ENCODE results near the gene ZNF469. TPM values are rescaled to one million over a fixed set of nuclear protein-coding genes. Genes with fewer than 3 reads are reported as not detected.

The ZNF469 gene
- polyA plus RNA-seq, 1 donor from 2014 or later, result not detected

GRCh38 chr16:88385831-88386815, 3.4 kb downstream of the ZNF469 start:
- H3F3A ChIP-seq (ENCODE audit: insufficient read depth, low read length, poor library complexity, severe bottlenecking), result no peaks in the 10 kb centered on the region
- H3K9me3 ChIP-seq (ENCODE audit: low read length), result no peaks in the 10 kb centered on the region
- H2AFZ ChIP-seq (ENCODE audit: low read depth, low read length), result no peak overlapping the region
- no peaks in the 10 kb centered on the region for H3K9me2 ChIP-seq (ENCODE audit: insufficient read depth, low read length)
- H3K79me2 ChIP-seq (replicated peaks; ENCODE audit: insufficient read depth, low read length), result no peaks in the 10 kb centered on the region
- H3K36me3 ChIP-seq (ENCODE audit: insufficient read depth, low read length), result no peaks in the 10 kb centered on the region
- TF ChIP-seq EZH2 (IDR thresholded peaks at IDR 0.05; ENCODE audit: borderline replicate concordance, insufficient read depth, low read length, poor library complexity, severe bottlenecking) (no peak), POLR2AphosphoS5 (IDR thresholded peaks at IDR 0.05) (no peak), EP300 (conservative IDR thresholded peaks at IDR 0.05; ENCODE audit: poor library complexity, severe bottlenecking) (no peak), REST (IDR thresholded peaks at IDR 0.05; ENCODE audit: borderline replicate concordance) (no peak), TAF1 (IDR thresholded peaks at IDR 0.05; ENCODE audit: low read depth) (no peak), MXI1 (conservative IDR thresholded peaks at IDR 0.05; ENCODE audit: poor library complexity, severe bottlenecking) (no peak), RAD21 (conservative IDR thresholded peaks at IDR 0.05) (no peak), SMC3 (conservative IDR thresholded peaks at IDR 0.05; ENCODE audit: poor library complexity) (no peak)
- TF ChIP-seq, protein P1, sequence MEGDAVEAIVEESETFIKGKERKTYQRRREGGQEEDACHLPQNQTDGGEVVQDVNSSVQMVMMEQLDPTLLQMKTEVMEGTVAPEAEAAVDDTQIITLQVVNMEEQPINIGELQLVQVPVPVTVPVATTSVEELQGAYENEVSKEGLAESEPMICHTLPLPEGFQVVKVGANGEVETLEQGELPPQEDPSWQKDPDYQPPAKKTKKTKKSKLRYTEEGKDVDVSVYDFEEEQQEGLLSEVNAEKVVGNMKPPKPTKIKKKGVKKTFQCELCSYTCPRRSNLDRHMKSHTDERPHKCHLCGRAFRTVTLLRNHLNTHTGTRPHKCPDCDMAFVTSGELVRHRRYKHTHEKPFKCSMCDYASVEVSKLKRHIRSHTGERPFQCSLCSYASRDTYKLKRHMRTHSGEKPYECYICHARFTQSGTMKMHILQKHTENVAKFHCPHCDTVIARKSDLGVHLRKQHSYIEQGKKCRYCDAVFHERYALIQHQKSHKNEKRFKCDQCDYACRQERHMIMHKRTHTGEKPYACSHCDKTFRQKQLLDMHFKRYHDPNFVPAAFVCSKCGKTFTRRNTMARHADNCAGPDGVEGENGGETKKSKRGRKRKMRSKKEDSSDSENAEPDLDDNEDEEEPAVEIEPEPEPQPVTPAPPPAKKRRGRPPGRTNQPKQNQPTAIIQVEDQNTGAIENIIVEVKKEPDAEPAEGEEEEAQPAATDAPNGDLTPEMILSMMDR (IDR thresholded peaks at IDR 0.05; ENCODE audit: poor library complexity, severe bottlenecking), result no peak
- H3K27ac ChIP-seq (ENCODE audit: low read length), result no peak overlapping the region
- peaks cover 47% of the 10 kb centered on the region for H3K27me3 ChIP-seq (ENCODE audit: insufficient read depth, low read depth, low read length)
- H3K4me2 ChIP-seq (ENCODE audit: low read length), result no peak overlapping the region
- H4K20me1 ChIP-seq (ENCODE audit: insufficient read depth), result no peaks in the 10 kb centered on the region
- H3K9ac ChIP-seq (ENCODE audit: low read length), result no peak overlapping the region
- H3K4me3 ChIP-seq (ENCODE audit: low read length), result no peak overlapping the region

DNA sequence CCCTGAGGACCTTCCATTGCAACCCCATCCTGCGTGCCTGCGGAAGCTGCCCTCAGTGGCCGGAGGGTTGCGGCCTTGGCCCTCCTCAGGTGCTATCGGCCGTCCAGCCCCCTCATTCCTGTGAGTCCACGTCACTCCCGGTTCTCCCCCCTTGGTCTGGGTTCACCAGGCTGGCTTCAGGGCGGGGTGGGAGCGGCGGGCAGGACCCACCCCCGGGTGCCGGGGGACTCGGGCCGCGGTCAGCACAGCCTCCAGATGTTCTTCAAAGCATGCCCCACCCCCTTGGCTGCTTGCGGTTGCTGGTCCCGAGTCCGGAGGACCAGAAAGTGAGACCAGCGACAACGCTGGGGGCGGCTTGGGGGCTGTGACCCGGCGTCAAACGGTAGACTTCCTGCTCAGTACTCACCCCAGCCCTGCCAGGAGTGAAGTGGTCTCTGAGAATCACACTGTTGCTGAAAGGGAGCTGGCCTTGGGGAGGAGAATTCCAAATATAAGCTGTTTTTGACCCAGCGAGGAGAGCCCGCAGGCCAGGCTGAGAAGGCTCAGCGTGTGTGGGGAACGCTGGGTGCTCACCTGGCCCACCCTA, 4.5 kb downstream of the ZNF469 start:
- H3K27ac ChIP-seq (ENCODE audit: low read length), result no peak overlapping the region
- H2AFZ ChIP-seq (ENCODE audit: low read depth, low read length), result no peak overlapping the region
- H3K4me2 ChIP-seq (ENCODE audit: low read length), result no peak overlapping the region
- no peaks in the 10 kb centered on the region for H3K9me2 ChIP-seq (ENCODE audit: insufficient read depth, low read length)
- no peak overlapping the region for H3K4me3 ChIP-seq (ENCODE audit: low read length)
- no peaks in the 10 kb centered on the region for H3K79me2 ChIP-seq (replicated peaks; ENCODE audit: insufficient read depth, low read length)
- H3K9me3 ChIP-seq (ENCODE audit: low read length), result no peaks in the 10 kb centered on the region
- H3K27me3 ChIP-seq (ENCODE audit: insufficient read depth, low read depth, low read length), result peaks cover 36% of the 10 kb centered on the region
- no peak overlapping the region for H3K9ac ChIP-seq (ENCODE audit: low read length)
- H4K20me1 ChIP-seq (ENCODE audit: insufficient read depth), result no peaks in the 10 kb centered on the region
- H3K36me3 ChIP-seq (ENCODE audit: insufficient read depth, low read length), result no peaks in the 10 kb centered on the region
- H3F3A ChIP-seq (ENCODE audit: insufficient read depth, low read length, poor library complexity, severe bottlenecking), result no peaks in the 10 kb centered on the region
- no peak for TF ChIP-seq EP300 (conservative IDR thresholded peaks at IDR 0.05; ENCODE audit: poor library complexity, severe bottlenecking)
- no peak for TF ChIP-seq TAF1 (IDR thresholded peaks at IDR 0.05; ENCODE audit: low read depth)
- TF ChIP-seq, protein P1 (IDR thresholded peaks at IDR 0.05; ENCODE audit: poor library complexity, severe bottlenecking), result no peak
- TF ChIP-seq EZH2 (IDR thresholded peaks at IDR 0.05; ENCODE audit: borderline replicate concordance, insufficient read depth, low read length, poor library complexity, severe bottlenecking), result no peak
- no peak for TF ChIP-seq SMC3 (conservative IDR thresholded peaks at IDR 0.05; ENCODE audit: poor library complexity)
- no peak for TF ChIP-seq REST (IDR thresholded peaks at IDR 0.05; ENCODE audit: borderline replicate concordance)
- TF ChIP-seq POLR2AphosphoS5 (IDR thresholded peaks at IDR 0.05), result no peak

Data from neural cell (in vitro differentiated cells).